Measurements from ENCODE around the gene ODR4.
"Not testable (repeated sequence)": the region's sequence is repeated elsewhere in the genome, so short reads cannot be mapped to it uniquely, and the experiment has no call there.

Gene ODR4

DNA sequence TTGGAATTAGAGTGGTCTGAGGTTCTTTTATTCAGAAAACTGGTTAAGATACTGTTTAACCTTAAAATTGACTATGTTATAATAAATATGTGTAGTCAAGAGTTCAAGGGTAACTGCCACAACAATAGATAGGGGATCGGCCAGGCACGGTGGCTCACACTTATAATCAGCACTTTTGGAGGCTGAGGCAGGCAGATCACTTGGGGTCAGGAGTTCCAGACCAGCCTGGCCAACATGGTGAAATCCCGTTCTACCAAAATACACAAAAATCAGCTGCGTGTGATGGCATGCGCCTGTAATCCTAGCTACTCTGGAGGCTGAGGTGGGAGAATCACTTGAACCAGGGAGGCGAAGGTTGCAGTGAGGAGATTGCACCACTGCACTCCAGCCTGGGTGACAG, 45.8 kb downstream of the ODR4 start:
- DNase-seq (ENCODE audit: low read depth) = no peak

GRCh38 chr1:186424539-186424938, 48.9 kb downstream of the ODR4 start:
- DNase-seq (ENCODE audit: low read depth) = no peak

GRCh38 chr1:186426118-186426517, 50.5 kb downstream of the ODR4 start:
- DNase-seq (ENCODE audit: low read depth) = no peak

GRCh38 chr1:186429017-186429416, 53.4 kb downstream of the ODR4 start:
- no peak for DNase-seq (ENCODE audit: low read depth)

DNA sequence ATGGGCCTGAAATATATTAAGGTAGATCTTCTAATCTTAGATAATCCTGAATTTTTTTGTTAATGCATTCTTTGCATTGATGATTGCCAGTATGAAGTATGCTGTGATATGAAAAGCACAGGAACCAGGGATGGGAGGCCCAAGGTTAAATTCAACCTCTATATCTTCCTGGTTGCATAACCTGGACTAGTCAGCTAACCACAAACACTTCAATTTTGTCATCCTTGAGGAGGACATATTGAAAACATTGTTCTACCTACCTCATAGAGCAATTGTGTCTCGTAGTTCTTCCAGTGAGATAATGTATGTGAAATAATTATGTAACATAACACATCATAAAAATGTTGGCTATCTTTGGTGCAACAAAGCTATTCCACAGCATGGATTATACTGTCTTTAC, 59.7 kb downstream of the ODR4 start:
- no peak for DNase-seq (ENCODE audit: low read depth)

GRCh38 chr1:186438567-186438966, 62.9 kb downstream of the ODR4 start:
- no peak for DNase-seq (ENCODE audit: low read depth)

DNA sequence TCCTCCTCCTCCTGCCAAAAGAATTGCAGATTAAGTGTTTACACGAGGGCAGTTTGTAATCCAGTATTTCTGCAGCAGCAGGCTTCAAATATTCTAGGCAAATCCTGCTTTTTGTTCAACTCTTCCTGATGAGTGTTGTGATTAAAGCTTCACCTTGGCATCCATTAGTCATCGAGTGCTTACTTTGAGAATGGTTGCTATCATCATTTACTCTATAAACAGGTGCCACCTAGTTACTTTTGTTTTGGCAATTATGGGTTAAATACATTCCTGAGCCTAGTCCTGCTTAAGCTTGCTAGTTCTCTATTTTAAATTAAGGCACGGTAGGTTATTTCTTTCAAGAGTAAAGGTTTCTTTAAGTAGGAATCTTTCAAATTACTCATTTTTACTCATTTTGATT, 64.9 kb downstream of the ODR4 start:
- DNase-seq (ENCODE audit: low read depth) = no peak

DNA sequence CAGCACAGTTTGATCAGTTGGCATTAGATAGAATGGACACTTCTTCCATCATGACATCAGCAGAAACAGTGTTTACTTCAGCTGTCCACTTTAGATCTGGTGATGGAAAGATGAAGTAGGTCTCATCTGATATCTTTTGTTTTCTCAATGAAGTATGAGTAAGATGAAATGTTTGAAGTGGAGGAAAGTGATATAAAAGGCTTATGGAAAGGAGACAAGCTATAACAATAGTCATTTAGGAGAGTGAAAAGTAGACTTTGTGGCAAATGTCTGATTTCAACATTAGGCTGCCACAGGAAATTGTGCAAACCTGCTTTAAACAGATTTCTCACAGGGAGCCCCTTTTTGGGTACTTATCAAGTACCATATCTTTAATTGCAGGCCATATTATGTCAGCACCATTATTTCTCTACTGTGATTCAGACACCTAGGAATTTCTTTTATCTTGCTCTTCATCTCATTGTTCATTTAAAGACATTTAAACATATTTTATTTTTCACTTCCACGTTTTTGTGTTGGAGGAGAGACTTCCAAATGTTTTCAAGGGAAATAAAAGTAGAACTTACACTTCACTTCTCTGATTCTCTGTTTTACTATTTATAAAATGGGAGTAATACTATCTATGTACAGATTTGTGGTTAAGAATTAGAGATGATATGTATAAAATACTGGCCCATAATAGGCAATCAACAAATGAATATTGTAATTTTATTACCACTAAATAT, 67.2 kb downstream of the ODR4 start:
- DNase-seq (ENCODE audit: low read depth) = no peak

DNA sequence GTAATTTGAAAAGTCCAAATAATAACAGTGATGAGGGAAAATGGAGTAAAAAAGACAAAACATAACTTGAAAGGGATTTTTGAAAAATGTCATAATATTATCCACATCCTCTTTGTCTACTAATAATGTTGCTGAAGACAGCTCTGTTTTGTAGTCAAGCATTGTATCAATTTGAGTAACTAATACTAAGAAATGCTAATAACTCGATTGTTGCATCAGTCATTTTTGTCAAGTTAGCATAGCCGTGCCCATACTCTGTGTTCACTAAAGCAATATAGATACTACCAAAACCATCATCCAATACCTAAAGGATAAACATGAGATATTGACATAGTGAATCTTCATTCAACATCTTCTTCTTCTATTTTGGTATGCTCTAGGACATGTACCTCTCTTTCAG, 68.0 kb downstream of the ODR4 start:
- no peak for DNase-seq (ENCODE audit: low read depth)

DNA sequence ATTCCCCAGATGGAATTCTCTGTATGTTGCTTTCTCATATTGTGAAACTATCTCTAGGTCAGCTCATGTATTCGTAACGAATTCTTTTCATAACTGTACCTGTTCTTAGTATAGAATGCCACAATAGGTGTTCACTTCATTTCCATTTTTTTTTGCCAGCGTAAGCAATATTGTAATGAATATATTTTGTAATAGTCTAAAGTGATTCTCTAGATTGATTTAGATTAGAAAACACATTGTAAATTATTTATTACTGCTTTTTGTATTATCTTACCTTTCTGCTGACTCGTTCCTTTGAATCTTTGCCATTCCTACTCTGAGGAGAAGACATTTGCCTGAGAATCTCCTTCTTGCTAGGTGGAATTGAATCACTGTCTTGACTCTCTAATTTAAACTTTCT, 70.5 kb downstream of the ODR4 start:
- DNase-seq (ENCODE audit: low read depth) = no peak

DNA sequence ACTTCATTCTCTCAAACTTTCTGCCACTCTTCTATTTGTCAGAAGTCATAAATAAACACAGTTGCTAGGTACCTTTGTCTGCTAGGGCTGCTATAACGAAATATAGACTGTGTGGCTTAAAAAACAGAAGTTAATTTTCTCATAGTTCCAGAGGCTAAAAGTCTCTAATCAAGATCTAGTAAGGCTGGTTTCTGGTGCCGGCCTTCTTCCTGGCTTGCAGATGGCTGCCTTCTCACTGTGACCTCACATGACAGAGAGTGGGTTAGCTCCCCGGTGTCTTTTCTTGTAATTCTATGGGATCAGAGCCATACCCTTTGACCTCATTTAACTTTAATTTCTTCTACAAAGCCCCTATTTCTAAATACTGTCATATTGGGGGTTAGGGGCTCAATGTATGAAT, 79.3 kb downstream of the ODR4 start:
- DNase-seq (ENCODE audit: low read depth) = no peak

DNA sequence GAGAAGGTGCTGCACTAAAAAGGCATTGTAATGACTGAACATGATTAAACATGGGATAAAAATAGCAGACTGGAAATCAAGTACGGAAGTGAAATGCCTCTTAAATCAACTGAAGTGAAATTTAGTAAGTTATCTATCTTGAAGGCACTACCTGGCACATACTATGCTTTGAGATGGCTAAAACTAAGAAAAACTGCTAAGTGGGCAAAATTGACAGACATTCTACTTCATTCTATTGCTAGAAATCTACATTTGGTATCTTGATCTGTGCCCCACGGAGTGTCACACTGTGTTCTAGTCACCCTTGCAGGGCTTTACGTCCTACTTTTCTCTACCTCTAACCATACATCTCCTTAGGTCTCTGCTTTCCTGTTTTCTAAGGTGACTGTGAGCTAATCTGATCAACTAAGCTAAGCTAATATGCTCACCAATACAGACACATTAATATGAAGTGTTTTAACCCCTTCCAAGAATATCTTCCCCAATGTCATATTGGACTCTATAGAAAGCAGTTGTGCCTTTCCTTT, 81.2 kb downstream of the ODR4 start:
- DNase-seq (ENCODE audit: low read depth) = no peak

DNA sequence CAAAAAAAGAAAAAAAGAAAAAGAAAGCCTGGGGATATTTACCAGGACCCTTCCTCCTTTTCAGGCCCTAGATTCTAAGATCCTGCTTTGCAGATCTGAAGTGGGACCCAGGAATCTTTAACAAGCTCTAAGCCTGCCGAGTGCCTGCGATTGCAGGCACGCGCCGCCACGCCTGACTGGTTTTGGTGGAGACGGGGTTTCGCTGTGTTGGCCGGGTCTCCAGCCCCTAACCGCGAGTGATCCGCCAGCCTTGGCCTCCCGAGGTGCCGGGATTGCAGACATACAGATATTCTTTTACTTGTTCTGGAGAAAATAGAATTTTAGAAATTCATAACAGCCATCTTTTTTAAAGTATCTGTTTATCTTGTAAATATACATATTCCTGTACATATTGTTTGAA, 83.5 kb downstream of the ODR4 start:
- not testable (repeated sequence) for DNase-seq (ENCODE audit: low read depth)

DNA sequence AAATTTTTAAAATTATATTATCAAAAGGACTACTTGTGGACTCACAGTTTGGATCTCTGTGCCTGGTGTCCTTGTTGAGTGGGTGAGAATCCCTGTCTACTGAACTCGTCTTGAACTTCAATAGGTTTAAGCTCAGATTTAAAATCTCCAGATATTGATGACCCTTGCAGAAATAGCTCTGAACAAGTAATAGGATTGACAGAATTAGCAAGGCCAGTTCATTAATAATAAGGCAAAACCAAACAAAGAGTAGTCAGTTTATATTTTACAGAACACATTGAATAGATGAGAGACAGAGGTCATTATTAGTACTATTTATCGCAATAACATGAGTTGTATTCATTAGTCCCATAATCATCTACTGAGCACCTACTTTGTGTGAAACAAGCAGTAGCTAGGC, 85.4 kb downstream of the ODR4 start, which contains the start of gene PDC:
Gene PDC, minus strand, starts transcription at position 101 of the 400 bp plus-strand sequence. CDS start 11,655 bp downstream, outside the sequence.
- no peak for DNase-seq (ENCODE audit: low read depth)

- no peak for DNase-seq (ENCODE audit: low read depth)
Observed at GRCh38 chr1:186463511-186463910, 87.9 kb downstream of the ODR4 start.

- no peak for DNase-seq (ENCODE audit: low read depth)
Observed at GRCh38 chr1:186463926-186464325, 88.3 kb downstream of the ODR4 start.

GRCh38 chr1:186465491-186465890, 89.9 kb downstream of the ODR4 start:
- not testable (repeated sequence) for DNase-seq (ENCODE audit: low read depth)

DNA sequence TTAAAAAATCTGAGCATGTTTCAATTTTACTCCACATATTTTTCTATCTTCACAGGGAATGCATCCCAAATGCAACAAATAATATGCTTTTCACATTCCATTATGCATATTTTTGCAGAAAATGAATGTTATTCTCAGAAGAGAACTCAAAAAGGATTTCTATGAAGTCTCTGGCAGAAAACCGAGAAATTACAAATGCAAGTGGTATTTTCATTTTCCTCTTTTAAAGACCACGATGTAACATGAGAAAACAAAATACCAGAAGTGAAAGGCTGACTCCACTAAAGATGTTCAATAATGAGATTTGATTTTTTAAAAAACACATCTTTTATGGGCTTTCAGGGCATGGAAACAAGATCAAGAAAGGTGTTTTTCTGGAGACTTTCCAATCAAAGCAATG, 90.3 kb downstream of the ODR4 start:
- no peak for DNase-seq (ENCODE audit: low read depth)
